GM23338 (cell line): ENCODE results near the gene EFR3B. TPM values are rescaled to one million over a fixed set of nuclear protein-coding genes. Genes with fewer than 3 reads are reported as not detected.

ENCODE experiments used
- ATAC-seq: fragments of 200-7000 bp; cut with Tn5 transposase; 3 replicates; pipeline ENCODE4 v1.9.1; 2020
- DNase-seq: peaks from one replicate; pipeline ENCODE4 v3.0.0-alpha.2; 2015; ENCODE audit warnings: low spot score
- H2AFZ ChIP-seq: fragments of 200-600 bp; sonication (generic); 2 replicates; pipeline ENCODE4 v1.8.0; 2016; ENCODE audit warnings: antibody characterized with exemption, mild to moderate bottlenecking, moderate library complexity
- H3F3A ChIP-seq: fragments of 200-600 bp; sonication (generic); replicated peaks from 2 replicates; pipeline ENCODE4 v1.8.0; 2017; ENCODE audit warnings: antibody characterized with exemption, mixed run types, low read depth
- H3K27ac ChIP-seq: fragments of 200-600 bp; sonication (generic); 2 replicates; pipeline ENCODE4 v1.6.1; 2016; ENCODE audit warnings: low read depth
- H3K27me3 ChIP-seq: fragments of 200-600 bp; sonication (generic); 2 replicates; pipeline ENCODE4 v1.8.0; 2016; ENCODE audit warnings: mild to moderate bottlenecking, mixed run types, moderate library complexity; ENCODE audit not compliant: insufficient read depth
- H3K36me3 ChIP-seq: fragments of 200-600 bp; sonication (generic); 2 replicates; pipeline ENCODE4 v1.8.0; 2016; ENCODE audit warnings: mild to moderate bottlenecking; ENCODE audit not compliant: insufficient read depth
- H3K4me1 ChIP-seq: fragments of 200-600 bp; sonication (generic); 2 replicates; pipeline ENCODE4 v1.8.0; 2016; ENCODE audit warnings: mild to moderate bottlenecking, moderate library complexity; ENCODE audit not compliant: insufficient read depth
- H3K4me2 ChIP-seq: fragments of 200-600 bp; sonication (generic); 2 replicates; pipeline ENCODE4 v1.7.1; 2017; ENCODE audit warnings: mixed run types
- H3K4me3 ChIP-seq: fragments of 200-600 bp; sonication (generic); 2 replicates; pipeline ENCODE4 v1.6.1; 2016; ENCODE audit warnings: mixed run types
- H3K79me2 ChIP-seq: fragments of 200-600 bp; sonication (generic); replicated peaks from 2 replicates; pipeline ENCODE4 v1.8.0; 2017; ENCODE audit warnings: mild to moderate bottlenecking; ENCODE audit not compliant: insufficient read depth
- H3K9me2 ChIP-seq: fragments of 200-600 bp; sonication (generic); 2 replicates; pipeline ENCODE4 v1.8.0; 2017; ENCODE audit not compliant: insufficient read depth
- H4K20me1 ChIP-seq: fragments of 200-600 bp; sonication (generic); replicated peaks from 2 replicates; pipeline ENCODE4 v1.8.0; 2017; ENCODE audit warnings: mild to moderate bottlenecking; ENCODE audit not compliant: insufficient read depth
- H3K27ac Mint-ChIP-seq: 2 replicates; pipeline ENCODE4 v1.8.0; 2020; ENCODE audit warnings: inconsistent platforms, mild to moderate bottlenecking, moderate library complexity, mixed read lengths
- H3K27me3 Mint-ChIP-seq: 3 replicates; pipeline ENCODE4 v1.8.0; 2022; ENCODE audit warnings: low read depth, mild to moderate bottlenecking, moderate library complexity, mixed read lengths, inconsistent platforms; ENCODE audit not compliant: insufficient read depth, poor library complexity
- H3K36me3 Mint-ChIP-seq: 3 replicates; pipeline ENCODE4 v1.8.0; 2021; ENCODE audit warnings: low read depth, mild to moderate bottlenecking, inconsistent platforms, moderate library complexity, mixed read lengths
- H3K4me1 Mint-ChIP-seq: 3 replicates; pipeline ENCODE4 v1.8.0; 2020; ENCODE audit warnings: mild to moderate bottlenecking, inconsistent platforms, mixed read lengths
- H3K4me3 Mint-ChIP-seq: 3 replicates; pipeline ENCODE4 v1.8.0; 2021; ENCODE audit warnings: moderate library complexity, mild to moderate bottlenecking, inconsistent platforms, mixed read lengths
- H3K9me3 Mint-ChIP-seq: 3 replicates; pipeline ENCODE4 v1.8.0; 2020; ENCODE audit warnings: moderate library complexity, mild to moderate bottlenecking, inconsistent platforms, mixed read lengths
- ETS1 ChIP-seq: IDR thresholded peaks from 2 replicates; pipeline ENCODE4 v1.6.1; 2016; ENCODE audit warnings: antibody characterized with exemption
- EZH2phosphoT487 ChIP-seq: fragments of 200-600 bp; sonication (generic); IDR thresholded peaks from one replicate; pipeline ENCODE4 v1.8.1; 2018; ENCODE audit warnings: antibody characterized with exemption; ENCODE audit not compliant: unreplicated experiment
- NANOG ChIP-seq: IDR thresholded peaks from 2 replicates; pipeline ENCODE4 v1.6.1; 2016; ENCODE audit warnings: antibody characterized with exemption, borderline replicate concordance
- POLR2AphosphoS5 ChIP-seq: IDR thresholded peaks from 2 replicates; pipeline ENCODE4 v1.6.1; 2016; ENCODE audit warnings: antibody characterized with exemption, low read depth
- REST ChIP-seq: IDR thresholded peaks from one replicate; pipeline ENCODE4 v1.6.1; 2018; ENCODE audit warnings: antibody characterized with exemption; ENCODE audit not compliant: unreplicated experiment
- STAT1 ChIP-seq: IDR thresholded peaks from one replicate; pipeline ENCODE4 v1.6.1; 2016; ENCODE audit warnings: antibody characterized with exemption; ENCODE audit not compliant: unreplicated experiment
- polyA plus RNA-seq: library from polyadenylated mRNA; unstranded; fragments of >200 nt; fragmentation: Nextera tagmentation; extraction: Ambion mirVana; gene quantifications from 2 replicates; pipeline ENCODE4 v1.2.1, GENCODE V29; 2016
- total RNA-seq: library from RNA; depleted of rRNA; stranded (reverse); fragments of >200 nt; shearing (Covaris generic); gene quantifications from 2 replicates; pipeline ENCODE4 v1.2.3, GENCODE V29; 2014

The EFR3B gene
- total and polyA plus RNA-seq, 2 experiments from 2014 or later, result 3.3 to 10.7 TPM

- Histone ChIP-seq H3K4me3 (no peak overlapping the region), H3K36me3 (no peaks in the 10 kb centered on the region), H3K79me2 (no peaks in the 10 kb centered on the region), H3F3A (no peaks in the 10 kb centered on the region), H3K27ac (no peak overlapping the region), H4K20me1 (peaks cover 8% of the 10 kb centered on the region), H3K4me1 (no peaks in the 10 kb centered on the region), H3K4me2 (no peak overlapping the region), H3K9me2 (no peaks in the 10 kb centered on the region; the same call in 1 of the 2 replicates), H3K27me3 (no peaks in the 10 kb centered on the region), H2AFZ (no peak overlapping the region)
- DNase-seq, result no peak
- ATAC-seq, result no peak
- Mint-ChIP-seq H3K4me3 (no peak overlapping the region), H3K4me1 (peaks cover 10% of the 10 kb centered on the region), H3K36me3 (no peaks in the 10 kb centered on the region), H3K9me3 (no peaks in the 10 kb centered on the region; the same call in 2 of the 3 replicates), H3K27me3 (no peaks in the 10 kb centered on the region), H3K27ac (no peak overlapping the region)
- no peak for TF ChIP-seq ETS1
Observed at GRCh38 chr2:25079050-25079635, 37.3 kb downstream of the EFR3B start.

GRCh38 chr2:25081237-25081790 is 39.4 kb downstream of the EFR3B start:
- no peaks in the 10 kb centered on the region for H3K36me3 Mint-ChIP-seq
- no peaks in the 10 kb centered on the region for H3K79me2 ChIP-seq
- peaks cover 8% of the 10 kb centered on the region for H4K20me1 ChIP-seq
- H3K27me3 ChIP-seq, result no peaks in the 10 kb centered on the region
- no peak overlapping the region for H3K27ac ChIP-seq
- H3K4me2 ChIP-seq, result no peak overlapping the region
- H3K9me2 ChIP-seq, result no peaks in the 10 kb centered on the region
- no peak overlapping the region for H3K27ac Mint-ChIP-seq
- no peaks in the 10 kb centered on the region for H3K9me3 Mint-ChIP-seq
- peaks cover 5% of the 10 kb centered on the region for H3K27me3 Mint-ChIP-seq
- DNase-seq (no peak), ATAC-seq (no peak)
- no peak for TF ChIP-seq EZH2phosphoT487
- no peak for TF ChIP-seq POLR2AphosphoS5
- TF ChIP-seq STAT1, result no peak
- TF ChIP-seq NANOG, result no peak
- no peaks in the 10 kb centered on the region for H3F3A ChIP-seq
- H2AFZ ChIP-seq, result no peak overlapping the region
- H3K36me3 ChIP-seq, result no peaks in the 10 kb centered on the region
- H3K4me3 ChIP-seq, result no peak overlapping the region
- no peak overlapping the region for H3K4me3 Mint-ChIP-seq
- H3K4me1 Mint-ChIP-seq, result peaks cover 10% of the 10 kb centered on the region
- H3K4me1 ChIP-seq, result no peaks in the 10 kb centered on the region

GRCh38 chr2:25082002-25082622 is 40.2 kb downstream of the EFR3B start:
- H3F3A ChIP-seq, result no peaks in the 10 kb centered on the region
- no peaks in the 10 kb centered on the region for H3K4me1 ChIP-seq
- H3K36me3 ChIP-seq, result no peaks in the 10 kb centered on the region
- H3K27me3 ChIP-seq, result no peaks in the 10 kb centered on the region
- ATAC-seq, result no peak
- H2AFZ ChIP-seq, result no peak overlapping the region
- Mint-ChIP-seq H3K9me3 (no peaks in the 10 kb centered on the region), H3K27ac (no peak overlapping the region), H3K36me3 (no peaks in the 10 kb centered on the region), H3K4me3 (no peak overlapping the region), H3K27me3 (peaks cover 5% of the 10 kb centered on the region), H3K4me1 (peaks cover 10% of the 10 kb centered on the region)
- H4K20me1 ChIP-seq, result peaks cover 8% of the 10 kb centered on the region
- no peak overlapping the region for H3K4me2 ChIP-seq
- DNase-seq, result no peak
- no peak overlapping the region for H3K27ac ChIP-seq
- no peaks in the 10 kb centered on the region for H3K79me2 ChIP-seq
- no peaks in the 10 kb centered on the region for H3K9me2 ChIP-seq
- H3K4me3 ChIP-seq, result no peak overlapping the region
- TF ChIP-seq EZH2phosphoT487, result no peak
- no peak for TF ChIP-seq REST
- TF ChIP-seq POLR2AphosphoS5, result no peak
